Measurements from ENCODE around the gene STON2.
A peak's percentile ranks its signal among the peaks of the same experiment; 100 is the strongest.
"Not testable (repeated sequence)": the region's sequence is repeated elsewhere in the genome, so short reads cannot be mapped to it uniquely, and the experiment has no call there.

The STON2 gene

DNA sequence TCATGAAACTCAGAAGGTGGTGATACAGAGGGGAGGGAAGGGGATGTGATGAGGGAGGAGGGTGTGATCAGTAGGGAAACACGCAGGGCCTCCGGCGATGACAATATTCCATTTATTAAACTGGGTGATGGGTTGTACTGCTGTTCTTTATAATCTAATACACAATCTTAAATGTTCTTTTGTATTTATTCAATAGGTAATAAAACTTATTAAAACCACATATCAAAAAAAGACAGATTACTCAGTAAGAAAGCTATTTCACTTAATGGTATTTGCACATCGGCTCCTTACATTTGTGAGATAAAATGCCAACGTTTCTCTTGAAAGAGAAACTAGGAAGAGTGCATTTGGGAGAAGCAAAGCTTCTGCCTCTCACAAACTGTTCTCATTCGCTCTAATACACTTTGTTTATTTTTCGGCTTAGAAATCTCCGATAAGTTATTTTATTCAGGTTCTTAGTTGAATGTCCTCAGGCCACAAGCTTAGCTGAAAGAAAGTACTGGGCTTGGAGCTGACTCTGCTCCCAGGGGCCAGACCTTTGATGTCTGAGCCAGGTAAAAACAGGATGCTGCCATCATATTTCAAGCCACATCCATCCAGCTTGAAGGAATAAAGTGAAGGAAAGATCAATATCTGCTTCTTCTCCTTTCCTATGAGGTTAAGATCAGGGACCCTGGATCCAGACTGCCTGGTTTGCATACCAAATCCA lies 17.5 kb downstream of the STON2 start:
- DNase-seq, result no peak

DNA sequence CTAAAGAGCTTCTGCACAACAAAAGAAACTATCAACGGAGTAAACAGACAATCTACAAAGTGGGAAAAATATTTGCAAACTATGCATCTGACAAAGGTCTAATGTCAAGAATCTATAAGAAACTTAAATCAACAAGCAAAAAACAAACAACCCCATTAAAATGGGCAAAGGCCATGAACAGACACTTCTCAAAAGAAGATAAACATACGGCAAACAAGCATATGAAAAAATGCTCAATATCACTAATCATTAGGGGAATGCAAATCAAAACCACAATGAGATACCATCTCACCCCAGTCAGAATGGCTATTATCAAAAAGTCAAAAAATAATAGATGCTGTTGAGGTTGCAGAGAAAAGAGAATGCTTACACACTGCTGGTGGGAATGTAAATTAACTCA lies 20.1 kb downstream of the STON2 start:
- DNase-seq, result not testable (repeated sequence)

DNA sequence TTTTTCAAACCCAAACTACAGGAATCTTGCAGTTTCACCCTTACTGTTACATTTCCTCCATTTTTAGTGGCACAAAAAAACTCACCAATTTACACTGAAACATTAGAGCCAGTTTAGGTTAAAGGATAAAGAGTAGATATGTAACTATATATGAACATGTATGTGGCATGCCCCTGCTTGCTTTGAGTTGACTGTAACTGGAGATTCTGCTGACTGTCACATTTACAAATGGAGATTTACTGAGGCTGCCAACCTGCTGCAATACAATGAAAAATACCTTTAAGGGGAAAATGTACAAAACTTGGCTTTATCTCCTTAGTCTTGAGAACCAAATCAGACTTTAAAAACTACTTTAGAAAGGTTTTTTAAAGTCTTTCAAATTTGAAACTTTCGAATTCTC lies 28.3 kb downstream of the STON2 start:
- DNase-seq, result no peak

DNA sequence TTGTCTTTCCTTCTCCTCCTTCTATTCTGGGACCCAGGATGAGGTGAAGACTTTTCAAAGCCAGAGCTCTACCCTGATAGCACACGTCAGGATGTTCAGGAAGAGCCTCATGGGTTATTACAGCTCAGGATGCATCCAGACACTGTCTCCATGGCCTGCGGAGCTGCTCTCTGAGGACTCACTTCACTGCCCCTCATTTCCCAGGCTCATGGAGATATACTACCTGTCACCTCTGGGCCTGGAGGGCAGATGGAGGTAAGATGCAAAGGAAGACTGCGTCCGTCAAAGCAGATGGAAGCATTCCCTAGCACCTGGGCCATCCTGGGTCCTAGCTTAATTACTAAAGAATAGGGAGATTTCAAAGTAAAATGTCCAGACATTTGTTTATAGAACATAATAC lies 32.6 kb downstream of the STON2 start:
- no peak for DNase-seq

- no peak for DNase-seq
These were observed 33.2 kb downstream of the STON2 start for GRCh38 chr14:81366884-81367283.

GRCh38 chr14:81366214-81366613 lies 33.9 kb downstream of the STON2 start:
- no peak for DNase-seq

GRCh38 chr14:81363746-81364378 lies 36.3 kb downstream of the STON2 start:
- DNase-seq, result peak; percentile 58

- DNase-seq, result no peak
These were observed 46.3 kb downstream of the STON2 start for GRCh38 chr14:81353691-81354323.

DNA sequence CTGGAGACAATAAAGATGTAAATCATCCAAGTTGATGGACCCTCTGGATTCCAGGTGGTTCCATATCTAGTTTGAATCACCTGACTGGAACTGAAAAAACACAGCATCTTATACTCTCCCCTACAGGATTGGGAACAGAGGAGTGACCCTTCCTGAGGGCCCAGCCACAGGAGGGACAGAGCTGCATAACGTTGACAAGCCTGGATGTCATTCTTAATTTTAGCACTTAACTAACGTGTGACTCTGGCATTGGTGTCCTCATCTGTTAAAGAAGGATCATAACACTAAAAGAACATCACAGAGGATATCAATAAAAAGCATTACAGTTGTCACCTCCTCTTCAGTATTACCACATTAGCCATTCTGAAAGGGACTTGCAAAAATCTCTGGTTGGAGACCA lies 47.7 kb downstream of the STON2 start:
- no peak for DNase-seq

- DNase-seq, result no peak
These were observed 48.9 kb downstream of the STON2 start for GRCh38 chr14:81351205-81351604.

DNA sequence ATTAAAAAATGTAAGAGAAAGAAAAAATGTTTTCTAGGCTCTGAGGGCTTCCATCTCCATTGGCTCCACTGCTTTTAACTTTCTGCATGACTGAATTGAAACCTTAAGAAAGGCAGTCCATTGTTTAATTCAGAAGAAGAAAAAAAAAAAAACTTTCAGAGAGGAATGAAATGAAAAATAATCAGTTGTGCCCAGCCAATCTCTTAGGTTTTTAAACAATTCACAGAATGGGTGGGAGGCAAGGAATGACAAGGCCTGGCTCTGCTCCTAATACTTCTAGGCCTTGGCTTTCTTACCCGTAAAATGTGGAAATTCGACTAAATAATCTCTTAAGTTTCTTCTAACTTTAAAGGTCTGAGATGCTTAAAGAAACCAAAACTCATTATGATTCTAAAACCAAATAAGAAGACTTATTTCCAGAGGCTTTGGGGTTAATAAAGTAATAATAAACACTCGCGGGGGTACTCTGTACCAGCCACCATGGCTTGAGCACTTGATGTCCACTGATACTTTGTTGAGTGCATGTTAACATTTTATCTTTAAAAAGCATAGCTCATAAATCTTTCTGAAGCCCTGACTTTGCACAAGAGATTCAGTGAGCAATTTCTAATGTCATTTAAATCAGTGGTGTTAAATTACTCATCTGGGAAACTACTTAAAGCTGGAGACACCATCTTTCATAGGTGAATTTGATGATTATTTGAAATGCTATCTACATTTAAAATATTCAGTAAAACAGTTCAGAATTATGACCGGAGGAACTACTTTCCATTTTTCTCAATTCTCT lies 49.6 kb downstream of the STON2 start:
- no peak for DNase-seq

GRCh38 chr14:81348061-81348460 lies 52.1 kb downstream of the STON2 start:
- DNase-seq, result no peak

DNA sequence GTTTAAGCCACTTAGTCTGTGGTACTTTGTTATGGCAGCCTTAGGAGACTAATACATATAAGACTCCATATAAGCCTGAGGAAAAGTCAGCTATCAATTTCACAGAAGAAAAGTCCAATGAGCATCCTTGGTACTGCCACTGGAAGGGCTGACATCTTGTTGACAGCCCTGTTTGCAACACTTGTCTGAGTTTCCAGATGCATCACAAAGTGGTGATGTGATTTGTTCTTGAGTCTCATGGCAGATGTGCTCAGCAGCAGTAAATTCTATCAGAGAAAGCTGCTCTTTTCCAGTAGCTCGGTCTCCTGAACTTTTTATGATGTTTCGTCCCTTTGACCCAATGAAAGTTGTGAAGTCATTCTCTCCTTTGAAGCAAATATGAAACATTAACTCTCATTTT lies 54.3 kb downstream of the STON2 start:
- no peak for DNase-seq

- DNase-seq, result no peak
These were observed 55.5 kb downstream of the STON2 start for GRCh38 chr14:81344481-81345160.

DNA sequence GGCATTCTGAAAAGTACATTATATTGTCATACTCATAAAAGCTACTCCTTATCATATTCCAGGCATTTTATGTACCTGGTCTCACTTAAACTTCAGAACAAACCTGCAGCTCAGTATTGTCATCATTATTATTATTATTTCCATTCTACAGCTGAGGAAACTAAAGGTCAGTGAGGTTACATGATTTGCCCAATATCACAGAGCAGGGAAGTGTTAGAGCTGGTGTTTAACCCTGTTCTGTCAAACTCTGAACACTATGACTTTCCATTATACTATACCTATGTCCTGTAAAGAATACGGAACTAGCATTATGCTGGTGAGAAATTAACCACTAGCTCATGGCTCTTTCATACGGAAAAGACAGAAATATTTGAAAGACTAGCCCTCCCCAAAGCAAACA lies 56.4 kb downstream of the STON2 start:
- no peak for DNase-seq

DNA sequence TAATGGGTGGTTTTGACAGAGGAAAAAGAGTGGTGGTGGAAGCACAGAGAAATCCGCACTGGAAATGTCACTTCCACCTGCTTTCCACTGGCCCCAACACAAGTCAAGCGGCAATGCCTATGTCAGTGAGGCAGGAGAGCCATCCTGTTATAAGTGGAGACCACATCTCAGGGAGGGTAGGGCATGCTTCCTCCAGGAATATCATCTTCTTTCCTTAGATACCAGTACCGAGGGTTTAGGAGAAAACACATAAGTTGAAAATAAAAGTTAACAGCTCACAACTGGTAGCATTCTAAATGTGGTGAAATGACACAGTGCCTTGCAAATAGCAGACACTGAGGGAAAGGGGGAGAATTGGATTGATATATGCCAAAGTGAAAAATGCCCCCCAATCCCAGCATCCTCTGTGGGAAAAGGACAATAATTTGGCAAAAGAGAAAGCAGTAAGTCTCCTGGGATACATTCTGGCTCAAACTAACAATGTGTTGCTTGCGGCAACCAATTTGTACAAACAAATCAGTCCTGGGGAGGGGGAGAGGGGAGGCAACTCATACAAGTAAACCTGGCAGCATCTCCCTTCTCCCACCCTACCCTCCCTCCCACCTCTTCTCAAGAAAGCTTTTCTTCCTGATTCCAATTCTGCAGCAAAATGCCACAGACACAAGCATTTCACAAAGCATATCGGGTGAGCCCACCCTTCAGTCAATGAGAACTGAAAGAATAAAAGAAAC lies 57.1 kb downstream of the STON2 start:
- DNase-seq, result no peak

GRCh38 chr14:81341781-81342180 lies 58.3 kb downstream of the STON2 start:
- DNase-seq, result no peak

- DNase-seq, result no peak
These were observed 58.8 kb downstream of the STON2 start for GRCh38 chr14:81341370-81341769.

DNA sequence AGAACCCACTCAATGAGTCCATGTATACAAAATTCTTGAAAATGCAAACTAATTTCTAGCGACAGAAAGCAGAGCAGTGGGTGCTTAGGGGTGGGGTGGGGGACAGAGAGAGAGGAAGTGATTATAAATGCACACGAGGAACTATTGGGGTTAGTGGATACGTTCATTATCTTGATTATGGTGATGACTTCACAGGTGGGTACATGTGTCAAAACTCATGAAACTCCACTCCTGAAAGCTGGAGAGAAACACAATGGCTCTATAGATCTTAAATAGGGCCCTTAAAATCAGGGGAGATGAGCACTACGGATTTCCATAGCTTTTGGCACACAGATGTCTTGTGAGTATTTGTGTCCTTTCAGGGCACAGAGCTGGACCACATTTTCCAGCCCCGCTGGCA lies 59.9 kb downstream of the STON2 start:
- no peak for DNase-seq

DNA sequence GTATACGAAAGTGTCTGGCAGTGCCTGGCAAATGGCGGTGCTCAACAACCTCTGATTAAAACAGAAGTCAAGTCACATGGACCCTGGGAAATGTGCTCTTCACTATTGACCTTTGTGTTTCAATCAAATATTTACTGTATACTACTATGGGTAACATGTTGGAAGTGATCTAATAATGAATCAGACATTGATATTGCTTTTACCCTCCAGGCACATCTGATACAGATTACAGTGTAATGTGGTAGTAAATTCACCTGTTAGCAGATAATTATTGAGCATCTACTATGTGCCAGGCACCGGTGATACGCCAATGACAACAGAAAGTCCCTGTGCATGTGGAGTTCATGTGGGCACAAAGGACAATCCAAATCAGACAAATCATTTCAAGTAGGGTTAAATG lies 63.1 kb downstream of the STON2 start:
- DNase-seq, result no peak

DNA sequence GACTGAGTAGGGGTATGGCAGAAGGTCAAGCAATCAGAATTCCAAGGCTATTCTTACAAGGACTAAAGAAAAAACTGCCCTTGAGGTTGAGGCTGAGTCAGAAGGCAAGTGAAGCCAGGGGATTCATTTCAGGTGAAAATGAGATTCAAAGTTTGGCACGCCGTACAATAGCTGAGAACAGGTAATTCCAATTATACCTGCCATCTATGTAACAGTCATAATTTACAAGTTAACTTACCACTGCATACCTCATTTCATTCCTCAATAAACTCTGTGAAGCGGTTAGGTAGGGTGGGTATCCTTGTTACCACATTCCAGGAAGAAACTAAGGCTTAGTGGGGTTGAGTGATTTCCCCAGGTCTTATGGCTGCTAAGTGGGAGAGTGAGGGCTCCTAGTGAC lies 64.1 kb downstream of the STON2 start:
- no peak for DNase-seq

GRCh38 chr14:81332725-81333124 lies 67.4 kb downstream of the STON2 start:
- DNase-seq, result no peak

Data from fibroblast of skin of scalp (primary cell).